Measurements from ENCODE around the gene PSMA5.

GRCh38 chr1:109470245-109470644 is 44.0 kb upstream of the PSMA5 start:
- TF ChIP-seq, protein P1, sequence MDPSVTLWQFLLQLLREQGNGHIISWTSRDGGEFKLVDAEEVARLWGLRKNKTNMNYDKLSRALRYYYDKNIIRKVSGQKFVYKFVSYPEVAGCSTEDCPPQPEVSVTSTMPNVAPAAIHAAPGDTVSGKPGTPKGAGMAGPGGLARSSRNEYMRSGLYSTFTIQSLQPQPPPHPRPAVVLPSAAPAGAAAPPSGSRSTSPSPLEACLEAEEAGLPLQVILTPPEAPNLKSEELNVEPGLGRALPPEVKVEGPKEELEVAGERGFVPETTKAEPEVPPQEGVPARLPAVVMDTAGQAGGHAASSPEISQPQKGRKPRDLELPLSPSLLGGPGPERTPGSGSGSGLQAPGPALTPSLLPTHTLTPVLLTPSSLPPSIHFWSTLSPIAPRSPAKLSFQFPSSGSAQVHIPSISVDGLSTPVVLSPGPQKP (IDR thresholded peaks at IDR 0.05; ENCODE audit: borderline replicate concordance, low read depth, low read length), result no peak
- TF ChIP-seq, protein P2, sequence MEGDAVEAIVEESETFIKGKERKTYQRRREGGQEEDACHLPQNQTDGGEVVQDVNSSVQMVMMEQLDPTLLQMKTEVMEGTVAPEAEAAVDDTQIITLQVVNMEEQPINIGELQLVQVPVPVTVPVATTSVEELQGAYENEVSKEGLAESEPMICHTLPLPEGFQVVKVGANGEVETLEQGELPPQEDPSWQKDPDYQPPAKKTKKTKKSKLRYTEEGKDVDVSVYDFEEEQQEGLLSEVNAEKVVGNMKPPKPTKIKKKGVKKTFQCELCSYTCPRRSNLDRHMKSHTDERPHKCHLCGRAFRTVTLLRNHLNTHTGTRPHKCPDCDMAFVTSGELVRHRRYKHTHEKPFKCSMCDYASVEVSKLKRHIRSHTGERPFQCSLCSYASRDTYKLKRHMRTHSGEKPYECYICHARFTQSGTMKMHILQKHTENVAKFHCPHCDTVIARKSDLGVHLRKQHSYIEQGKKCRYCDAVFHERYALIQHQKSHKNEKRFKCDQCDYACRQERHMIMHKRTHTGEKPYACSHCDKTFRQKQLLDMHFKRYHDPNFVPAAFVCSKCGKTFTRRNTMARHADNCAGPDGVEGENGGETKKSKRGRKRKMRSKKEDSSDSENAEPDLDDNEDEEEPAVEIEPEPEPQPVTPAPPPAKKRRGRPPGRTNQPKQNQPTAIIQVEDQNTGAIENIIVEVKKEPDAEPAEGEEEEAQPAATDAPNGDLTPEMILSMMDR (conservative IDR thresholded peaks at IDR 0.05; ENCODE audit: low read depth, low read length), result no peak
- no peak for TF ChIP-seq POLR2A (IDR thresholded peaks at IDR 0.05; ENCODE audit: low read depth, low read length)
- TF ChIP-seq MAZ (IDR thresholded peaks at IDR 0.05; ENCODE audit: borderline replicate concordance, low read depth, low read length), result no peak
- TF ChIP-seq RAD21 (IDR thresholded peaks at IDR 0.05; ENCODE audit: low read length), result no peak
- no peak for TF ChIP-seq USF2 (IDR thresholded peaks at IDR 0.05; ENCODE audit: low read depth, low read length)
- TF ChIP-seq SMC3 (IDR thresholded peaks at IDR 0.05; ENCODE audit: low read depth, low read length), result no peak
- TF ChIP-seq BHLHE40 (IDR thresholded peaks at IDR 0.05; ENCODE audit: low read depth, low read length), result no peak
- TF ChIP-seq RFX5 (IDR thresholded peaks at IDR 0.05; ENCODE audit: low read depth, low read length), result no peak
- no peak for TF ChIP-seq CHD1 (IDR thresholded peaks at IDR 0.05; ENCODE audit: low read depth, low read length)
- no peak for TF ChIP-seq CEBPB (IDR thresholded peaks at IDR 0.05; ENCODE audit: low read depth, low read length)
